AG04450 (cell line): ENCODE measurements around the gene BSND. TPM values are rescaled to one million over a fixed set of nuclear protein-coding genes. Genes with fewer than 3 reads are reported as not detected.

Source experiments
- CTCF ChIA-PET: fragments of 300-600, 350-600 bp; formaldehyde crosslinking; extraction: SDS; loops from one replicate; lab custom pipeline; 2022; ENCODE audit warnings: antibody characterized with exemption, inconsistent platforms; lab: Charles Lee
- POLR2A ChIA-PET: fragments of 350-600 bp; formaldehyde crosslinking; extraction: SDS; loops from one replicate; lab custom pipeline; 2021; ENCODE audit warnings: antibody characterized with exemption, inconsistent platforms; lab: Yijun Ruan, JAX
- DNase-seq: peaks from one replicate; pipeline ENCODE4 v3.0.0-alpha.2; 2011; ENCODE audit warnings: low read depth, low spot score
- H3K27ac ChIP-seq: one replicate; pipeline ENCODE4 v1.5.1; 2012; ENCODE audit warnings: low read depth, low read length, control low read depth
- H3K27me3 ChIP-seq: one replicate; pipeline ENCODE4 v1.6.0; 2012; ENCODE audit warnings: low read length; ENCODE audit not compliant: control insufficient read depth, insufficient read depth
- H3K4me3 ChIP-seq: 2 replicates; pipeline ENCODE4 v1.5.1; 2011; ENCODE audit warnings: mild to moderate bottlenecking, low read depth, low read length, control low read depth
- H3K9me3 ChIP-seq: 2 replicates; pipeline ENCODE4 v1.5.1; 2012; ENCODE audit warnings: low read length; ENCODE audit not compliant: control insufficient read depth, insufficient read depth
- CTCF ChIP-seq: IDR thresholded peaks from 2 replicates; pipeline ENCODE4 v1.5.1; 2011; ENCODE audit warnings: low read depth, low read length, control low read depth, inconsistent platforms
- polyA plus RNA-seq: library from polyadenylated mRNA; depleted of rRNA; stranded (reverse); fragments of >200 nt; gene quantifications from 2 replicates; pipeline ENCODE4 v1.2.3, GENCODE V29; 2011

The BSND gene
- polyA plus RNA-seq, 1 experiment: not detected

GRCh38 chr1:55033265-55033614 is 34.5 kb downstream of the BSND start:
- ChIA-PET POLR2A (no interaction called here), CTCF (interaction anchor here (0.9 to 4.5 kb wide), 2 partner anchors 11 to 88 kb away, joined by 4 to 30 read pairs; no protein-coding TSS in a partner anchor)
- DNase-seq: no peak
- H3K9me3 ChIP-seq: no peaks in the 10 kb centered on the region
- peaks cover 48% of the 10 kb centered on the region for H3K27me3 ChIP-seq
- H3K27ac ChIP-seq: no peak overlapping the region
- no peak for TF ChIP-seq CTCF
- no peak overlapping the region for H3K4me3 ChIP-seq

GRCh38 chr1:55034476-55035133 is 35.9 kb downstream of the BSND start:
- CTCF ChIA-PET: interaction anchor here (1.4 to 4.5 kb wide), 2 partner anchors 13 to 89 kb away, joined by 7 to 30 read pairs; no protein-coding TSS in a partner anchor
- peaks cover 57% of the 10 kb centered on the region for H3K27me3 ChIP-seq
- H3K27ac ChIP-seq: no peak overlapping the region
- POLR2A ChIA-PET: no interaction called here
- no peaks in the 10 kb centered on the region for H3K9me3 ChIP-seq
- H3K4me3 ChIP-seq: no peak overlapping the region
- no peak for TF ChIP-seq CTCF
- no peak for DNase-seq

GRCh38 chr1:55035904-55036303 is 37.2 kb downstream of the BSND start:
- H3K27me3 ChIP-seq: peaks cover 70% of the 10 kb centered on the region

GRCh38 chr1:55037733-55038551 is 39.2 kb downstream of the BSND start:
- Histone ChIP-seq H3K4me3 (no peak overlapping the region), H3K27me3 (peaks cover 81% of the 10 kb centered on the region), H3K27ac (no peak overlapping the region), H3K9me3 (no peaks in the 10 kb centered on the region; the same call in 1 of the 2 replicates)
- ChIA-PET POLR2A (no interaction called here), CTCF (no interaction called here)
- TF ChIP-seq CTCF: no peak
- DNase-seq: no peak

More at GRCh38 chr1:55035904-55036303, 37.2 kb downstream of the BSND start:
- TF ChIP-seq CTCF: no peak
- POLR2A ChIA-PET: no interaction called here
- Histone ChIP-seq H3K4me3 (no peak overlapping the region), H3K27ac (no peak overlapping the region), H3K9me3 (no peaks in the 10 kb centered on the region; the same call in 1 of the 2 replicates)
- CTCF ChIA-PET: no interaction called here
- DNase-seq: no peak

- DNase-seq: no peak
- H3K27ac ChIP-seq: no peak overlapping the region
- ChIA-PET CTCF (no interaction called here), POLR2A (no interaction called here)
- no peaks in the 10 kb centered on the region; the same call in 1 of the 2 replicates for H3K9me3 ChIP-seq
- H3K27me3 ChIP-seq: peaks cover 80% of the 10 kb centered on the region
- TF ChIP-seq CTCF: no peak
- H3K4me3 ChIP-seq: no peak overlapping the region
Observed at GRCh38 chr1:55038552-55038838, 39.8 kb downstream of the BSND start.
